PC-3 (cell line): Measurements from ENCODE around the gene NME4. TPM values are rescaled to one million over a fixed set of nuclear protein-coding genes. Genes with fewer than 3 reads are reported as not detected.
"Not testable (repeated sequence)": the region's sequence is repeated elsewhere in the genome, so short reads cannot be mapped to it uniquely, and the experiment has no call there.

Experiments used
- ATAC-seq: fragments of 200-7000 bp; cut with Tn5 transposase; 2 replicates; pipeline ENCODE4 v1.9.1; 2020; ENCODE audit warnings: mild to moderate bottlenecking, moderate library complexity
- BruUV-seq: library from RNA; stranded (reverse); fragments of 400-500 nt; replicated peaks from 2 replicates; lab custom pipeline; 2021; lab: Mats Ljungman, UMichigan
- CTCF ChIA-PET: fragments of 300-600 bp; sonication (Branson Sonifier 250); formaldehyde crosslinking; loops from one replicate; lab custom pipeline; 2022; ENCODE audit warnings: antibody characterized with exemption; lab: Charles Lee
- POLR2A ChIA-PET: fragments of 300-600 bp; sonication (Branson Sonifier 250); formaldehyde crosslinking; loops from one replicate; lab custom pipeline; 2022; ENCODE audit warnings: antibody characterized with exemption; ENCODE audit not compliant: unreplicated experiment; lab: Charles Lee
- DNase-seq: peaks from one replicate; pipeline ENCODE4 v3.0.0-alpha.2; 2015
- H2AFZ ChIP-seq: fragments of 300-600 bp; sonication (generic); 2 replicates; pipeline ENCODE4 v1.6.0; 2016; ENCODE audit warnings: antibody characterized with exemption, low read length
- H3F3A ChIP-seq: fragments of 300-600 bp; sonication (generic); one replicate; pipeline ENCODE4 v1.6.0; 2017; ENCODE audit warnings: antibody characterized with exemption, low read length, control low read depth, mild to moderate bottlenecking; ENCODE audit not compliant: unreplicated experiment
- H3K27ac ChIP-seq: fragments of 300-600 bp; sonication (generic); 2 replicates; pipeline ENCODE4 v1.5.1; 2016; ENCODE audit warnings: mild to moderate bottlenecking, low read length
- H3K27me3 ChIP-seq: fragments of 300-600 bp; sonication (generic); 2 replicates; pipeline ENCODE4 v1.6.1; 2016; ENCODE audit warnings: low read length, mixed read lengths
- H3K36me3 ChIP-seq: fragments of 300-600 bp; sonication (generic); 2 replicates; pipeline ENCODE4 v1.6.1; 2016; ENCODE audit warnings: low read depth, mixed run types, low read length, mixed read lengths
- H3K4me1 ChIP-seq: fragments of 300-600 bp; sonication (generic); 2 replicates; pipeline ENCODE4 v1.5.1; 2016; ENCODE audit warnings: low read length; ENCODE audit not compliant: insufficient read depth
- H3K4me2 ChIP-seq: fragments of 300-600 bp; sonication (generic); 2 replicates; pipeline ENCODE4 v1.6.0; 2016; ENCODE audit warnings: low read length
- H3K4me3 ChIP-seq: fragments of 300-600 bp; sonication (generic); 2 replicates; pipeline ENCODE4 v1.5.1; 2016; ENCODE audit warnings: mild to moderate bottlenecking, low read length, mixed read lengths
- H3K79me2 ChIP-seq: fragments of 300-600 bp; sonication (generic); 2 replicates; pipeline ENCODE4 v1.6.1; 2017; ENCODE audit warnings: low read length, mixed read lengths
- H3K9ac ChIP-seq: fragments of 300-600 bp; sonication (generic); 2 replicates; pipeline ENCODE4 v1.6.0; 2016; ENCODE audit warnings: mild to moderate bottlenecking, low read length
- H3K9me2 ChIP-seq: fragments of 300-600 bp; sonication (generic); replicated peaks from 2 replicates; pipeline ENCODE4 v1.6.1; 2016; ENCODE audit warnings: mixed run types, low read length, mixed read lengths
- H3K9me3 ChIP-seq: fragments of 300-600 bp; sonication (generic); 2 replicates; pipeline ENCODE4 v1.6.1; 2016; ENCODE audit warnings: low read length, mixed read lengths
- H4K20me1 ChIP-seq: fragments of 300-600 bp; sonication (generic); 2 replicates; pipeline ENCODE4 v1.6.1; 2016; ENCODE audit warnings: low read length, mixed read lengths
- CTCF ChIP-seq: fragments of 300-600 bp; sonication (generic); conservative IDR thresholded peaks from 2 replicates; pipeline ENCODE4 v1.5.1; 2017; ENCODE audit warnings: antibody characterized with exemption, low read depth, mild to moderate bottlenecking, low read length
- EZH2 ChIP-seq: fragments of 300-600 bp; sonication (generic); IDR thresholded peaks from one replicate; pipeline ENCODE4 v1.6.1; 2017; ENCODE audit warnings: antibody characterized with exemption, mild to moderate bottlenecking, low read length; ENCODE audit not compliant: unreplicated experiment
- EZH2phosphoT487 ChIP-seq: fragments of 300-600 bp; sonication (generic); IDR thresholded peaks from 2 replicates; pipeline ENCODE4 v1.6.1; 2018; ENCODE audit warnings: mild to moderate bottlenecking, antibody characterized with exemption, low read length, borderline replicate concordance
- intact Hi-C: fragments of 100-400 bp; cut with micrococcal nuclease; formaldehyde crosslinking; loops from 2 replicates; pipeline ENCODE4 v1.9.0; 2023
- total RNA-seq: library from RNA; depleted of rRNA; stranded (reverse); fragments of >200 nt; gene quantifications from 2 replicates; pipeline ENCODE4 v1.2.3, GENCODE V29; 2014

NME4 gene
- total RNA-seq, 1 experiment from 2014 or later = 182 TPM

- Histone ChIP-seq H3K4me2 (peak overlapping the region; percentile 66), H2AFZ (peak overlapping the region; percentile 16), H3K27me3 (no peaks in the 10 kb centered on the region), H4K20me1 (no peaks in the 10 kb centered on the region), H3K36me3 (no peaks in the 10 kb centered on the region), H3K4me1 (peaks cover 2% of the 10 kb centered on the region; the same call in 1 of the 2 replicates), H3K27ac (no peak overlapping the region), H3K9me3 (no peaks in the 10 kb centered on the region), H3K79me2 (no peaks in the 10 kb centered on the region), H3K4me3 (peak overlapping the region; percentile 27; the same call in 1 of the 2 replicates), H3K9me2 (no peaks in the 10 kb centered on the region), H3F3A (no peaks in the 10 kb centered on the region), H3K9ac (no peak overlapping the region)
- ChIA-PET POLR2A (interaction anchor here (0.6 kb wide), 1 partner anchor 127 kb away, joined by 3 read pairs; no protein-coding TSS in a partner anchor), CTCF (interaction anchor here (0.5 to 1.3 kb wide), 8 partner anchors 8 to 265 kb away, joined by 3 to 10 read pairs (median 3); partner anchors contain the start of genes MRPL28 and PGAP6)
- DNase-seq = peak; percentile 86
- no TSS peak for BruUV-seq
- intact Hi-C loops = no loop called here
- peak; percentile 92 for ATAC-seq
- TF ChIP-seq EZH2 (no peak), CTCF (peak; percentile 75)
Observed at GRCh38 chr16:361872-362701, 34.9 kb upstream of the NME4 start.

- H3K9ac ChIP-seq, H3K9me2 ChIP-seq, H3K27ac ChIP-seq, DNase-seq, H3F3A ChIP-seq, ATAC-seq, H3K4me1 ChIP-seq, intact Hi-C loops, H3K27me3 ChIP-seq, BruUV-seq, H2AFZ ChIP-seq, H3K4me3 ChIP-seq, H3K36me3 ChIP-seq, H3K79me2 ChIP-seq, H4K20me1 ChIP-seq, H3K9me3 ChIP-seq: not testable (repeated sequence)
- ChIA-PET POLR2A (interaction anchor here (0.6 kb wide), 1 partner anchor 128 kb away, joined by 3 read pairs; no protein-coding TSS in a partner anchor), CTCF (interaction anchor here (0.5 to 1.3 kb wide), 6 partner anchors 19 to 266 kb away, joined by 3 to 6 read pairs (median 3); partner anchors contain the start of gene PGAP6)
- peak overlapping the region; percentile 66 for H3K4me2 ChIP-seq
Observed at GRCh38 chr16:362702-362999, 34.3 kb upstream of the NME4 start.

GRCh38 chr16:363110-363765 lies 33.8 kb upstream of the NME4 start:
- Histone ChIP-seq H3K4me2 (no peak overlapping the region), H3K9me3 (no peaks in the 10 kb centered on the region), H3K9ac (no peak overlapping the region), H3K9me2 (no peaks in the 10 kb centered on the region), H3K36me3 (no peaks in the 10 kb centered on the region), H2AFZ (no peak overlapping the region), H3K27me3 (no peaks in the 10 kb centered on the region), H3K79me2 (no peaks in the 10 kb centered on the region), H3F3A (no peaks in the 10 kb centered on the region), H3K27ac (no peak overlapping the region), H3K4me3 (no peak overlapping the region), H4K20me1 (no peaks in the 10 kb centered on the region), H3K4me1 (peaks cover 2% of the 10 kb centered on the region; the same call in 1 of the 2 replicates)
- BruUV-seq = no TSS peak
- TF ChIP-seq EZH2 (no peak), CTCF (no peak), EZH2phosphoT487 (no peak)
- ChIA-PET POLR2A (interaction anchor here (0.6 kb wide), 1 partner anchor 10 kb away, joined by 37 read pairs; the partner anchor contains the start of gene AXIN1), CTCF (interaction anchor here (0.6 kb wide), 1 partner anchor 266 kb away, joined by 6 read pairs; no protein-coding TSS in a partner anchor)
- intact Hi-C loops = no loop called here
- ATAC-seq (peak; percentile 7; the same call in 1 of the 2 replicates), DNase-seq (no peak)
